GM18505 (cell line): ENCODE data around the gene SIDT2.

ENCODE experiments used
- ATAC-seq: cut with Tn5 transposase; IDR thresholded peaks from one replicate; pipeline ENCODE4 v1.9.1; 2021; ENCODE audit not compliant: unreplicated experiment
- POLR2A ChIP-seq: IDR thresholded peaks from 4 replicates; pipeline ENCODE4 v1.6.1; 2011; ENCODE audit warnings: borderline replicate concordance; ENCODE audit not compliant: insufficient read depth, insufficient read length; ENCODE audit errors: extremely low read depth

The SIDT2 gene

DNA sequence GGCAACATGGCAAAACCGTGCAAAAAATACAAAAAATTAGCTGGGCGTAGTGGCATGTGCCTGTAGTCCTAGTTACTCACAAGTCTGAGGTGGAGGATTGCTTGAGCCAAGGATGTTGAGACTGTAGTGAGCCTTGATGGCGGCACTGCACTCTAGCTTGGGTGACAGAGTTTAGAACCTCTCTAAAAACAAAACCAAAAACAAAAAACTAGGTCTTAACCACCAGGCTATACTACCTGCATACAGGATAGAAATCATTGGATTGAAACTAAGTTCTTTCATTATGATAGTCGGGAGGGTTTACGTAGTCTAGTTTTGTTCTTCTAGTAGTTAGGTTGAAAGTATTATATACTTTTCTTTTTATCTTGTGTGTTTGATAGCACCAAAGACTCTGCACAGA, 59.7 kb downstream of the SIDT2 start:
- no peak for ATAC-seq
- TF ChIP-seq POLR2A, result no peak

DNA sequence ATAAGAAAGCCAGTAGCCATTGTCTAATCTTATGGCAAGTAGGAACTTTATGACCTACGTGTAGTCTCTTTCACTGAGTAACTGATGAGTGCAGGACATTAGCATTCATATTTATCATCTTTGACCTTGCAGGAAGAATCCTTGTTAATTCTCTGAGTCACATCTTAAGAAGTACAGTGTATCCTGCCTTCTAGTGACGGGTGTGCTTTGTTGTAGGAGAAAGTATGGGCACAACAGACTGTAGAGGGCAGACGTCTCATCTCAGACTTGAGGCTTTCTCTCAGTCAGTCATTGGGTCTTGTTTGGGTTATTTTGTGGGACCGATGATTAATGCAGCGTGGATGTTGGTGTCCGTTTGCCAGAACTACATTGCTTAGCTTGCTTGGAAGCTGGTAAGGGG, 60.8 kb downstream of the SIDT2 start:
- ATAC-seq, result no peak
- TF ChIP-seq POLR2A, result no peak
